Bone marrow (tissue), 2 donors: ENCODE results near the gene LRRC8B.
A peak's percentile ranks its signal among the peaks of the same experiment; 100 is the strongest.
"Not testable (repeated sequence)": the region's sequence is repeated elsewhere in the genome, so short reads cannot be mapped to it uniquely, and the experiment has no call there.

Source experiments
- DNase-seq, 2 donors: peaks; one replicate each; lab custom pipeline; 2025; lab: John Stamatoyannopoulos, UW

LRRC8B gene

DNA sequence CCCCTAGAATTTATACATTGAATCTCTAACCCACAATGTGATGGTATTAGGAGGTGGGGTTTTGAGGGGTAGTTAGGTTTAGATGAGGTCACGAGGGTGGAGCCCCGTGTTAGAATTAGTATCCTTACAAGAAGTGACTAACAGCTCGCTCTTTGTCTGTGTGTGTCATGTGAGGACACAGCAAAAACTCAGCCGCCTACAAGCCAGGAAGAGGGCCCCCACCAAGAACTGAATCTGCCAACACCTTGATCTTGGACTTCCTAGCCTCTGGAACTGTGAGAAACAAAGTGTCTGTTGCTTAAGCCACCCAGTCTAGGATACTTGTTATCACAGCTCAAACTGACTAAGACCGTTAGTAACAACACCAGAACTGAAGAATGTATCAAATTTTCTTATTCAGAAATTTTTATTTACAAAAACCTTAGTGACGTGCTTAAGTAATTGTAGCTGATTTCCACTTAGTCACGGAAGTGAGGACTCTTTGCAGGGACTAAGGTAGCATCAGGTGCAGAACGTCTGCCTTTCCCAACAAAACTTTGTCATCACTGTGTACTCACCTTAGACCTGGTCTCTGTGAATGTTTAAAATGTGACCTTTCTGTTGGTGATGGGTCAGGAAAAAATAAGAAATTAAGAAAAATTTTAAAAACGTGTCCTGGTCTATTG is 83.8 kb downstream of the LRRC8B start:
- DNase-seq: no peak

DNA sequence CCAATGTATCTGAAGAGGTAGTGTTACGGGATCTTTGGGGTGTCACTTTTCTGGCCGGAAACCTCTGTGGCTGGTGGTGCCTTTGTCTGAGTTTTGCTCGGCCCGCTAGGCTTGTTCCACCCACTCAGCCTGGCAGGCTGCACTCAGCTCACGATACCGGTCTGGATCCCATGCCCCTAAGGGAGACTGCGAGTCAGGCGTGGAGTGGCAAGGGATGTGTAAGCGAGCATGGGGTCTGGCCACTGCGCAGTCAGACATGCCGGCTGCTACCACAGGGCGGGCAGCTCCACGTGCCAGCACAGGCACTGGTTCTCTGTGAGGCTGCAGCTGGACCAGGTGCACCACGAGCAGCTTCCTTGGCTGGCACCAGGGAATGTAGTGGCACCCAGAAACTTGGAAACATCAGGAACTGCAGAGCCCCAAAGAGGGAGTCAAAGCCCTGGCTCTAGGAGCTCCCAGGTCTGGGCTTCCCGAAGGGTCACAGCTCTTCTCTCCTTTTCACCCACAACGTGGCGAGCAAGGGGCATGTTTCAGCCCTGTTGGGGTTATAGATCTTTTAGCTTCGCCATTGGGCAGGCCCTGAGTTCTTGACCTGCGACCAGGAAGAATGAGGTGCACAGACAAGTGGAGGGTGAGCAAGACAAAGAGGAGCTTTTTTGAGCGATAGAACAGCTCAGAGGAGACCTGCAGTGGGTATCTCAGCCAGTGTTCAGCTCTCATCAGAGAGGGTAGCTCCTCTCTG is 84.5 kb downstream of the LRRC8B start:
- DNase-seq: no peak

DNA sequence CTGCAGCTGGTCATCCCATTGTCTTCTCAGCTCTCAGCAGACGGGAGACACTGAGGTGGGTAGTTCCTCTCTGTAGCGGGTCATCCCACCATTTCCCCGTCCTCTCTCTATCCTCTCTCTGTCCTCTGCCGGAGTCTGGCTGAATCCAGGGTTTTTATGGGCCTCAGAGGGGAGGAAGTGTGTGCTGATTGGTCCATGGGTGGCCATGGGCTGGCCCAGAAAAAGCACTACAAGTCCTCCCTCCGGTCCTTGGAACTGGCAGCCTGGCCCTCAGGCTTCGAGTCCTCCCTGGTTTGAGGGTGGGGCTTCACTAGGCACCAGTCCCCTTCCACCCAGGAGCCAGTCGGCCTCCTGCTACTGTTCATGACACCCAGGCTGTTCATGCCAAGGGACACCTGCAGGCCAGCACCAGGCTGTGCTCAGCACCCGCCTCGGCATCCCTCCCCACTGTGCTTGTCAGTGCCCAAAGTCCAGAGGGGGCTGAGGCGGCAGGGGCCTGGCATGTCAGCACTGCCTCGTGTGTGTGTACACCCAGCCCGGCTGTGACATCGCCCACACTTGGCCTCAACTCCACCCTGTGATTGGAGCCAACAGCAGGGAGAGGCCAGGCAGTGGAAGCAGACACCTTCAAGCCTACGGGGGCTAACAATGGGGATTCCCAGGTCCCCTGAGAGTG is 85.3 kb downstream of the LRRC8B start:
- no peak for DNase-seq

DNA sequence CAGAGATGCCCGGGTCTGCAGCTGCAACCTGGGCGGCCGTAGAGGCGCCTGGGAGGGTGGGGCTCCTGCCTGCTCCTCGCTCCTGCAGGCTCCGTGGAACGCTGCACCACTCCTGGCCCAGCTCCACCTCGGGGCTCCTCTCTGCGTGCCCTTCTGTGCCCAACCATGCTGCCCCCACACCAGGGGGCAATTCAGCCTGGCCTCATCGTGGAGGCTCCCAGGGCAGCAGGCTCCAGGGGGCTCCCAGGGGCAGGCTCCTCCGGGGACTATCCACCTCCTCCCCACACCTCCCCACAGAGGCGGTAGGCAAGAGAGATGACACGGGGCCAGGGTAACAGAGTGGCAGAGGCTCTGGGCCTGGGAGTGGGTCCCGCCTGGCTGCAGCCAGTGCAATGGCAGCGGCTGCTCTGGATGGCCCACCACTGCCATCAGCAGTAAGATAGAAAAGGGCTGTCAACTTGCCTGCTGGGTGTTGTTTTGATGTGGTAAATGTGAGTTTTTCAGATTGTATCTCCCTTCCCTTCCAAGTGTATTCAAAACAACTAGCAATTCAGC is 85.9 kb downstream of the LRRC8B start:
- DNase-seq: no peak

DNA sequence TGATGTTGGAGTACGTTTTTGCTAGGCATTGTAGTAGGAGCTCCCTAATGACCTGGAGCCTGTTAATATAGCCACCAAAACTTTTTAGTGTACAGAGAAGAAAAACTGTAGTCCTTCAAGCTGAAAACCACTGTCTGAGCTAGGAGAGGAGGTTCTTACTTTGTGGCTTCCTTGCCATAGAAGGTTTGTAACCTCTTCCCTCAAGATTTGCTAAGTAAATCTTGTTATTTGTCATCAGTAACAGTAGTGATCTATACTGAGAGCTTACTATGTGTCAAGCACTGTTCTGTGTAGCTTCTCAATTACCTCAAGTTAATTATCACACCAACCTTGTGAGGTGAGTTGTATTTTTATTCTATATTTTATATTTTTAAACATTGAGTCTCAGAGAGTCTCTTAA is 87.1 kb downstream of the LRRC8B start:
- DNase-seq: no peak

DNA sequence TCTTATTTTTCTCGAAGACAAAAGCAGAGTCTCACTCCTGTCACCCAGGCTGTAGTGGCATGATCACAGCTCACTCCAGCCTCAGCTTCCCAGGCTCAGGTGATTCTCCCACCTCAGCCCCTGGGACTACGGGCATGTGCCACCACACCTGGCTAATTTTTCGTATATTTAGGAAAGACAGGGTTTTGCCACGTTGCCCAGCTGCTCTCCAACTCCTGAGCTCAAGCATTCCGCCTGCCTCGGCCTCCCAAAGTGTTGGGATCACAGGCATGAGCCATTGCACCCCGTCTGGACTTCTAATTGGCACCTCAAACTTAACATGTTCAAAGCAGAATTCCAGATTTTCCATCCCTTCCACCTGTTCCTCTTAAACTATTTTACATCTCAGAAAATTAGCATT is 89.3 kb downstream of the LRRC8B start:
- DNase-seq: no peak

DNA sequence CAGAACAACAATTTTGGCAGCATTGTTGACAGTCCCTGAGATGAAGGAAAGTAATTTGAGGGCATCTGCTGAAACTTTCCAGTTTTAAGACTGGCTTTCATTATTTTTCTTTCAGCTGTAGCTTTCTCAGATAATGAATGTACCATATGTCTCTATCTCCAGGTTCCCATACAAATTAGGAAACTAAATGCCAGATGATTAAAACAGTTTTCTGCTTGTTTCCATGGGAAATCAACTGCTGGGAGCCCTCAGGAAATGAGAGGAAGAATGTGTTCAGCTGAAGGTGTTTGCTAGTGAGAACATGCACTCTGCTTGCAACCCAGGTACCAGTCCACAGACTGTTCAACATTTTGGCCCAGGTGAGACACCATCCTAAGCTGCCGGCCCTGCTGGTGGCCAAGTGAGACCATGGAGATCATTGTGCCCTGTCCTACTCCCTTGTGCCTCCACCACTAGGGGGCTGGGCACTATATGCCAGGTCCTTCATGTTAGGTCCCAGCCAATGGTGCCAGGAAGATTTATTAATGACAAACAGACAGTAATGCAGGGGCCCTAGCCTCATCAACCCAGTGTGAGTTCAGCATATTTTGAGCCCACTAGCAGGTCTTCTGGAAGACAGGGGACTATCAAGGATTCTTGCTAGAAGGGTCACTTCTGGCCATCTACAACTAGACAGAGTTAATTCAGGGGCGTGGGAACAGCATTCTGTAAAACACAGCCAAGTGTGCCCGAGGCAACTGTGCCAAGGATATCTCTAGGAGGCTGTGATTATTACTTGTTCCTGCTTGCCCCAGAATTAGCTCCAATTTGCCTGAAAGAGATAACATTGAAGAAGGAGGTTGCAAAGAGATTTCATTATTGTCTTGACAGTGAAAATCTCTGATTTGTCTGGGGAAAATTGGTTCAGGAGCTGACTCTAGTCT is 91.3 kb downstream of the LRRC8B start:
- no peak for DNase-seq

DNA sequence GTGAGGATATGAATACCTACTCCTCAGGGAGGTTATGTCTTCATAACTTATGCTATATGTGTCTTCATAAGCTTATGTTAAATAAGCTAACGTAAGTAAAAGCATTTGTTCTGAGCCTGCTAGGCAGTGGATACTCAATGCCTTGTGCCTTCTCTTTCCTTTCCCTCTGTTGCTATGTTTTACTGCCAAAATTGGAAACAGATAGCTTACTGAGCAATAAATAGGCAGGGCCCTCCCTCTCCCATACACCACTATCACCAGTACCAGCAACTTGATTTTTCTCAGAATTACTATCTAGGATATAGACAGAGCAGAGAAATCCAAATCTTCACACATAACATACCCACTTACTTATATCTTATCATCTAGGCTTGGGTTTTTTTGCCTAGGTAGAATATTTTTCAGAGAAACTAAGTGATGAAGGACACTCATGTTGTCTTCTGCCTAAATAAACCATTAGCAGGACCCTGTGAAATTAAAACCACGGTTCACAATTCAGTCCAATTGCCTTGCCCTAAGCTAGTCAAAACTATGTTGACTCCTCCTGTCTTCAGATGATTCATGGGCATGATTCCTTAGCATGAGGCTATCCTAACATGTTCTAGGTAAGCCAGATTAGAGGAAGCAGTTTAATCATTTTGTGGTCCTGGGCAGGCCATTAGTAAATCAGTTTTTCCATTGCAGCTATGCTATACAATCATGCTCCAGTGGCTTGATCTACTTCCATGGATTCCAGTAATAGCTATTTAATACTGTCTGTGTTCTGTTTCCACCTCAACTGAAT is 92.4 kb downstream of the LRRC8B start:
- DNase-seq: no peak

DNA sequence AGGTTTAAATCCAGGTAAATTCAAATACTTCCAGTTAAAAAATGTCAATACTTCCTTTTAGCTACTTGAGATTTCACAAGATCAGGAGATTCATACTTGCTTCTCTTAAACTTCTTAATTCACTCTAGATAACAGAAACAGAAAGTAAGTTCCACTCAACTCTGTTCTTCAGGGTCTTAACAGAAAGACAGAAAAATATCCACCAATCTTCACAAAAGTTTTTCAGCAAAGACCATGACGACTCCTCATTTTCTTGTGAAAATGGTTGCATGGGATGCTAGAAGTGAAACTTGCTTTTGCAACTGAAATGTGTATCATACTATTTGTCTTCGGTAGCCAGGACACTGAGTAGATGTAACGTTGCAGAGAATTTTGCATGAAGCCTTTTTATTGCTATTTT is 96.0 kb downstream of the LRRC8B start:
- DNase-seq: peak in 1 of 2 donors; percentile 19

DNA sequence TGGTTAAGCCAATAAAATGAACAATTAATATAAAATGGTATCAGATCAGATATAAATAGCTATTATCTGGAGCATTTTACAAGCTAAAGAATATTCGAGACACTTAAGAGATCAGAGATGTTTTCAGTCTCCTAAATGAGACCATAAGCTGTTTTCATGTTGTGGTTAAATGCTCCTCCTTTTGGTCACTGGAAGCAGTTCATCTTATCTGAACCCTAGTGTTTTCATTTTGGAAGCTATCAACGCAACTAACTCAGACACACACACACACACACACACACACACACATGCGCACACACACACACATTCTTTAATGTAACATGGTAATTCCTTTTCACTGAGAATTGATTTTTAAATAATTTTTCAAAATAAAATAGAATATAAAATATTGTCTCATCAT is 98.3 kb downstream of the LRRC8B start:
- DNase-seq: no peak

DNA sequence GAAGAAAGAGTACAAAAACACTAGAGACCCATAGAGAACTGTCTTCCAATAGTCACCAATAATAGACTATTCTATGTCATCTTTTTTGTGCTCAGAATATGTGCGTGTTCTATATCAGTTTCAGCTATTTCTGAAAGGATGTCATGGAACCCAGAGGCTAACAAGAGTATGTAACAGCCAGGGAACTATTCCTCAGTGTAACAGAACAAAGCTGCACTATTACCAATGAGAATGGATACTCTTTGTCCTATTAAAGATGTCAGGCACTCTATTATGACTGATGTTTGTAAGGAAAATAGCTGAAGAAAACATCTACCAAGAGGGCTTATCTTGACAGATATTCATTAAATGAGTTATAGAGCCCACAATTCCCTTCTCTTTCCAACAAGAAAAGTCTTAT is 99.7 kb downstream of the LRRC8B start:
- no peak for DNase-seq

DNA sequence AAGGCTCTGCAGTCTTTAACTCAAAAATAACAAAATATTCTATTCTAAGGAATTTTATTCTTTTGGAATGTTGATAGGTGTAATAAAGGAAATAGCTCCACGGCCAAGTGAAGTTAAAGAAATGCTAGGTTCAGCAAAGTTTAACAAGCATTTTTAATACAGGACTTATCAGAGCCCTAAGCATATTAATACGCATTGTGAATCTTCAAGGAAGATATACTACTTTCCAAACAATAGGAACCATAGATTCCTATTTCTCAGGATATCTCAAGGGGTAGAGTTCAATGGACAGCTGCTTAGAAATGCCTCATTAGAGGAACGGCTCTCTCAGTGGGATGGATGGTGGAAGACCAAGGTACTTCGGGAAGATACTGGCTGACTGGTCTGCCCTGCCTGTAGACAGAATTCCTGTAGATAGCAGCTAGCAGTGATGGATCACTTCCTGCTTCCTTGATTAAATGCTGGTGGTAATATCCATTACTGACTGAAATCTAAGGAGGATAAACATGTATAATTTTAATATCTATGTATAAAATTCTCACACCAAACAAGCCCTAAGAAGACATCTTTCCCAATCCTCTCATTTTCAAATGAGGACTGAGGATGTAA is 100.2 kb downstream of the LRRC8B start:
- no peak for DNase-seq

DNA sequence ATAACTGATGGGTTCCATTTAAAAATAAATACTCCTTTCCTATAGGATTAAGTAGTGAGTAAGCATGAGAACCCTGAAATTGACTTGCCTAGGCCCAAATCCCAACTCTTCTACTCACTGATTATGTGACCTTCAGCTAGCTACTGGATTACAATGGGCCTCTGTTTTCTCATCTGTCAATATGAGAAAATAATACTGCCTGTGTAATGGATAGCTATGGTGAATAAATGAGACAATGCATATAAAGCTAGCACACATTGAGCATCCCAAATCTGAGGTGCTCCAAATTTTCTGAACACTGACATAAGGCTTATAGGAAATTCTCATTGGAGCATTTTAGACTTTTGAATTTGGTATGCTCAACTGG is 103.0 kb downstream of the LRRC8B start:
- DNase-seq: no peak

DNA sequence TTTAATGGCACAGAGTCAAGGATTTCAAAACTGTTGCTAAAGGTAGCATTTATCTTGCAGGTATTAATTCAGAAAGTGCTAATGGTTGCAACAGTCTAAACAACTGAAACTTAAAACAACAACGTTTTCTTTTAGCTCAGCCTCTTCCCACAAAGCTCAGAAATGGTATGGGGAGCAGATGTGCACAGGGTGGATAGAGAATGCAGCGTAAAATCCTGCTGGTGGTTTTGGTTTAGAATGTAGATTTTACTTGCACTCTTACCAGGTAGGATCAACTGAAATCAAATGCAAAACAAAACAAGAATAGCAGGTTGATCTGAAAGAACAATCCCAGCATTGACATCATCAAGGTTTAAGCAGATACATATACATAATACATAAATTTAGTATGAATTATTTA is 104.5 kb downstream of the LRRC8B start:
- no peak for DNase-seq

DNA sequence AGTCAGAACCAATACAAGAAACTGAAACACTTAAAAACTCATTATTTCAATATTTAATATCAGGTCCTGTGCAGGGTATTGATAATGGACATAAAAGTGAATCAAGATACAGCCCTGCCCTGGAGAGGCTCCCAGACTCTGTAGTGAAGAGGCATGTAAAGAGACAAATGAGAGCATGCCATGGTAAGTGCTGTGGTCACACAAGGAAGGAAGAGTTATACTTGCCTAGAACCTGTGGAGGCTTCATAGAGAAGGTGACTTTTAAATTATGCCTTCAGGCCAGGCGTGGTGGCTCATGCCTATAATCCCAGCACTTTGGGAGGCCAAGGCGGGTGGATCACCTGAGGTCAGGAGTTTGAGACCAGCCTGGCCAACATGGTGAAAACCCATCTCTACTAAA is 105.0 kb downstream of the LRRC8B start:
- not testable (repeated sequence) for DNase-seq

DNA sequence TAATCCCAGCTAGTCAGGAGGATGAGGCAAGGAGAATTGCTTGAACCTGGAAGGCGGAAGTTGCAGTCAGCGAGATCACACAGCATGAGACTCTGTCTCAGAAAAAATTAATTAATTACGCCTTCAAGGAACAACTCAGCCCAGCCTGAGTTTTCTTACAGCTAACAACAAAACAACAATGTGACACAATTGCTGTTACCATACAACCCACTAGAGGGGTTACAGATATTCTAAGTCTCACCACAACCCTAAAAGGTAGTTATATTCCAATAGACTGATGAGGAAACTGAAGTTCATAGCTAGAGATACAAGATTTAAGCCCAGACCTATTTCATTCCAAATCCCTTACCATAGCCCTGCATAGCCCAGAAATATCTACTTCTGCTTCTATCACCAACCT is 105.4 kb downstream of the LRRC8B start:
- no peak for DNase-seq

DNA sequence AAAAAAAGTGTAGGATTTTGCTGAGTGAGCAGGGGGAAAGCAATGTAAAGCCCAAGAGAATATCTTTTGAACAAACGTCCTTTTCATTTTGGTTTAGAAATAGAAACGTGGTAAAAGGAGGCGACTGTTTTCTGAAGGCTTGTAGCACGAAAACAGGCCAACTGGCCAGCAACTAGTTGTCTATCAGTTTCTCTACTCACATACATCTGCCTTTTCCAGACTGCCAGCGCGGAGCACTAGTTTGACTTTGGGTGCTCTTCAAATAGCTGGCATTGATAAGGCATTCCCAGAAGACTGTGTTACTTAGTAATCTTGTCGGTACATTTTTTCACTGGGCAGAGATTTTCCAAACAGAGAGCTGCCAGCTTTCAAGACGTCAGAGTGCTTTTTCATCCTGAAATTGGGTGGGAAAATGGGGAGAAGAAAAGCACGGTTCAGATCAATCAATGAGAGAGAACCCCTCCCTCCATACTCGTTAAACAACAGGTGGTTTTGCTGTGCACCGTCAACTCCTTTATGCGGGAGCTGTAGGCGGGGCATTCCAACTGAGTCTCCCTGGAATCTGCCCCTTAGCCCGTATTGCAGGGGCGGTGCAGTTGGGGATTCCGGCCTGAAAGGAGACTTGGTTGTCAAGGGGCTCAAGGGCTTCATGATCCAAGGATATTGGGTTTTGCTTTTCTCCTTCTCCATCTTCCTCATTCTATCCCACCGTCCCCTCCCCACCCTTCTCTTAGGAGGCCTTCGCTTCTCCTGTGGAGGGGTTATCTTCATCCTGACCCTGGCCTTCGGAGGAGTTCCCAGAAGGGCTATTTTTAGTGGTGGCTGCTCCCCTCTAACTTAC is 107.4 kb downstream of the LRRC8B start:
- DNase-seq: no peak

DNA sequence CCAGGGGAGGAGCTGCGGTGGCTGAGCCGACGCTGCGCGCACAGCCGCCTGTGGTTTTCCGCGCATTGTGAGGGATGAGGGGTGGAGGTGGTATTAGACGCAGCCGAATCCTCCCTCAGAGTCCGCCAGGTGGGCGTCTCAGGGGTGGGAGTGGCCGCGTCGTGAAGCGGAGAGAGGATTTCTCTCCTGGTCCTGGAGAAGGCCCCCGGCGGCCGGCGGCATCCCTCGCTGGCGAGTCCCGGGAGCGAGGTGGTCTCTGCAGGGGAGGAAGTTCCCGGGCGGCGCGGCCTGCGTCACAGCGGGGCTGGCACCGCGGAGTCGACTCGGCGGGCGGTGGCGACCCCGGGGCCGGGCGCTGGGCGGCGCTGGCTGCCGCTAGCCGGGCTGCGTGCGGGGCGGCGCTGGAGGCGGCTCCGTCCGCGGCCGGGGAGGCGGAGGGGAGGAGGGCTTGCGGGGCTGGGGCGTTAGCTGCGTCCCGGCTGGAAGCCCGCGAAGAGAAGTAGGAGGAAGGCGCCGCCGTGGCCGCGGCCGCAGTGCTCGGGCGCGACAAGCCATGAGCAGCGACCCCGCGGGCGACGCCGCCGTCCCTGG is 108.1 kb downstream of the LRRC8B start, which contains the start of gene LRRC8C:
Gene LRRC8C (plus strand): TSS at position 464 of the 591 bp plus-strand sequence. CDS start 53,354 bp downstream, outside the sequence.
- DNase-seq: peak; percentile 77 to 78

DNA sequence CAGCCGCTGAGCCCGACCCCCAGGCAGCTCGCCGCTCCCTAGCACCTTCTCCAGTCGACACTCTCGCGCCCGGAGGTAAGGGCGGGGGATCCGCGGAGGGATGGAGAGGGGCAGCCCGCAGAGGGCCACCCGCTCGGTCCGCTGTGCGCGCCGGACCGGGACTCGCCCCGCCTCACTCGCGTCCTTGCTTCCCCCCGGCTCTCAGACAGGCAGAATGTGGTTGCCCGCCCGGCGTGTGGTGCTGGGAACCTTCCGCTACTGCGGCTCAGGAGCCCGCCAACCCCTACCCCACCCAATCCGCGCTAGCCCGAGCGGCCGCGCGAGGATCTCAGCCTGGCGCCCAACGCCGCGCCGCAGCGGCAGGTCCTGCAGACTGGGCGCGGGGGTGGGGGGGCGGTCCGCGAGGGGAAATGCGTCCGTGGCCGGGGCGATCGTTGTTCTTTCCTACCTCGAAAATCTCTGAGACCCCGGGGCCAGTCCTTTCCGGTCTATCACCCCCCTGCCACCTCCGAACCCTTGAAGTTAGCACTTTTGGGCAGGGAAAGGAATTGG is 108.7 kb downstream of the LRRC8B start:
- no peak for DNase-seq
